IMR-90 (cell line): Measurements from ENCODE around the gene ELP4. TPM values are rescaled to one million over a fixed set of nuclear protein-coding genes. Genes with fewer than 3 reads are reported as not detected.

ENCODE experiments used
- ATAC-seq: fragments of 200-7000 bp; cut with Tn5 transposase; 2 replicates; pipeline ENCODE4 v1.9.1; 2020; ENCODE audit warnings: low read depth, mild to moderate bottlenecking, moderate library complexity
- BruUV-seq: library from RNA; stranded (reverse); fragments of 400-500 nt; replicated peaks from 2 replicates; lab custom pipeline; 2021; lab: Mats Ljungman, UMichigan
- CTCF ChIA-PET: fragments of 300-600 bp; formaldehyde crosslinking; extraction: SDS; loops from one replicate; lab custom pipeline; 2021; ENCODE audit warnings: antibody characterized with exemption; lab: Yijun Ruan, JAX
- POLR2A ChIA-PET: fragments of 300-600 bp; sonication (Branson Sonifier 250); formaldehyde crosslinking; loops from one replicate; lab custom pipeline; 2022; ENCODE audit warnings: antibody characterized with exemption; ENCODE audit not compliant: unreplicated experiment; lab: Charles Lee
- DNase-seq: peaks from one replicate; pipeline ENCODE4 v3.0.0; 2013
- H2AFZ ChIP-seq: replicated peaks from 2 replicates; pipeline ENCODE3; 2013; ENCODE audit warnings: low read length, mild to moderate bottlenecking; ENCODE audit not compliant: poor library complexity
- H2AK5ac ChIP-seq: 2 replicates; pipeline ENCODE4 v1.6.1; 2013; ENCODE audit warnings: low read depth, low read length, inconsistent platforms
- H2AK9ac ChIP-seq: replicated peaks from 2 replicates; pipeline ENCODE3; 2013; ENCODE audit warnings: mild to moderate bottlenecking, low read depth, low read length, moderate library complexity; ENCODE audit not compliant: poor library complexity
- H2BK120ac ChIP-seq: 2 replicates; pipeline ENCODE4 v1.6.1; 2013; ENCODE audit warnings: low read depth, low read length, inconsistent platforms
- H2BK15ac ChIP-seq: 3 replicates; pipeline ENCODE4 v1.6.1; 2013; ENCODE audit warnings: low read depth, low read length, inconsistent platforms
- H2BK20ac ChIP-seq: 2 replicates; pipeline ENCODE4 v1.6.1; 2013; ENCODE audit warnings: low read depth, mild to moderate bottlenecking, inconsistent platforms, low read length, moderate library complexity
- H2BK5ac ChIP-seq: 2 replicates; pipeline ENCODE4 v1.6.1; 2013; ENCODE audit warnings: mild to moderate bottlenecking, low read depth, low read length, inconsistent platforms; ENCODE audit not compliant: poor library complexity, severe bottlenecking
- H3K14ac ChIP-seq: replicated peaks from 2 replicates; pipeline ENCODE4 v1.6.1; 2013; ENCODE audit warnings: low read depth, low read length, inconsistent platforms
- H3K18ac ChIP-seq: 2 replicates; pipeline ENCODE4 v1.6.1; 2013; ENCODE audit warnings: low read depth, low read length, control low read depth
- H3K23ac ChIP-seq: 2 replicates; pipeline ENCODE4 v1.6.1; 2013; ENCODE audit warnings: low read depth, low read length, inconsistent platforms
- H3K27ac ChIP-seq: 2 replicates; pipeline ENCODE4 v1.5.1; 2013; ENCODE audit warnings: mild to moderate bottlenecking, control low read depth, low read length; ENCODE audit not compliant: insufficient read depth
- H3K27me3 ChIP-seq: 2 replicates; pipeline ENCODE4 v1.6.1; 2013; ENCODE audit warnings: low read length; ENCODE audit not compliant: control insufficient read depth, insufficient read depth
- H3K36me3 ChIP-seq: 2 replicates; pipeline ENCODE4 v1.6.1; 2013; ENCODE audit warnings: low read length, mixed read lengths; ENCODE audit not compliant: control insufficient read depth, insufficient read depth
- H3K4ac ChIP-seq: 2 replicates; pipeline ENCODE4 v1.6.1; 2013; ENCODE audit warnings: low read depth, low read length, inconsistent platforms
- H3K4me1 ChIP-seq: 2 replicates; pipeline ENCODE4 v1.6.1; 2013; ENCODE audit warnings: low read length, mixed read lengths; ENCODE audit not compliant: control insufficient read depth, insufficient read depth
- H3K4me2 ChIP-seq: 2 replicates; pipeline ENCODE4 v1.6.1; 2013; ENCODE audit warnings: low read depth, mild to moderate bottlenecking, control low read depth, low read length, moderate library complexity
- H3K4me3 ChIP-seq: 2 replicates; pipeline ENCODE4 v1.5.1; 2013; ENCODE audit warnings: low read depth, mild to moderate bottlenecking, control low read depth, low read length, moderate library complexity; ENCODE audit not compliant: insufficient read depth
- H3K56ac ChIP-seq: 2 replicates; pipeline ENCODE4 v1.6.1; 2013; ENCODE audit warnings: low read length, inconsistent platforms; ENCODE audit not compliant: insufficient read depth; ENCODE audit errors: extremely low read depth
- H3K79me1 ChIP-seq, 2 experiments: 2 replicates each; pipeline ENCODE4 v1.6.1; 2013; ENCODE audit warnings: low read length in 2 of 2, inconsistent platforms in 1 of 2, low read depth in 1 of 2
- H3K9ac ChIP-seq: 2 replicates; pipeline ENCODE4 v1.6.1; 2013; ENCODE audit warnings: low read depth, low read length, control low read depth
- H3K9me1 ChIP-seq: 2 replicates; pipeline ENCODE4 v1.6.1; 2013; ENCODE audit warnings: low read length, inconsistent platforms; ENCODE audit not compliant: insufficient read depth
- H3K9me3 ChIP-seq: 2 replicates; pipeline ENCODE4 v1.6.1; 2013; ENCODE audit warnings: low read length; ENCODE audit not compliant: control insufficient read depth, insufficient read depth
- H4K20me1 ChIP-seq: 2 replicates; pipeline ENCODE4 v1.6.1; 2013; ENCODE audit warnings: low read length, inconsistent platforms; ENCODE audit not compliant: insufficient read depth
- H4K5ac ChIP-seq: 2 replicates; pipeline ENCODE4 v1.6.1; 2013; ENCODE audit warnings: mild to moderate bottlenecking, low read depth, low read length, control low read depth
- H4K8ac ChIP-seq, 2 experiments: 2 replicates each; pipeline ENCODE4 v1.6.1; 2013; ENCODE audit warnings: low read depth in 2 of 2, low read length in 2 of 2, control low read depth in 1 of 2, inconsistent platforms in 1 of 2
- H4K91ac ChIP-seq: 2 replicates; pipeline ENCODE4 v1.6.1; 2013; ENCODE audit warnings: low read depth, low read length, inconsistent platforms; ENCODE audit not compliant: insufficient read depth
- BHLHE40 ChIP-seq: fragments of 150-350 bp; IDR thresholded peaks from 2 replicates; pipeline ENCODE4 v1.6.1; 2016; ENCODE audit warnings: mild to moderate bottlenecking, low read depth, low read length
- CEBPB ChIP-seq: IDR thresholded peaks from 2 replicates; pipeline ENCODE4 v1.6.1; 2012; ENCODE audit warnings: low read depth, low read length, improper control_type of control experiment
- CHD1 ChIP-seq: IDR thresholded peaks from 2 replicates; pipeline ENCODE4 v1.6.1; 2012; ENCODE audit warnings: low read depth, low read length, improper control_type of control experiment
- FOS ChIP-seq: fragments of 150-350 bp; IDR thresholded peaks from 2 replicates; pipeline ENCODE4 v1.6.1; 2016; ENCODE audit warnings: low read depth, low read length
- MAFK ChIP-seq: IDR thresholded peaks from 2 replicates; pipeline ENCODE4 v1.6.1; 2012; ENCODE audit warnings: low read depth, low read length, improper control_type of control experiment
- MAZ ChIP-seq: IDR thresholded peaks from 2 replicates; pipeline ENCODE4 v1.6.1; 2012; ENCODE audit warnings: low read depth, mild to moderate bottlenecking, low read length, improper control_type of control experiment, moderate library complexity, borderline replicate concordance
- MXI1 ChIP-seq: IDR thresholded peaks from 2 replicates; pipeline ENCODE4 v1.6.1; 2012; ENCODE audit warnings: low read depth, mild to moderate bottlenecking, low read length, moderate library complexity, borderline replicate concordance
- NFE2L2 ChIP-seq: fragments of 150-350 bp; IDR thresholded peaks from 2 replicates; pipeline ENCODE4 v1.6.1; 2016; ENCODE audit warnings: low read depth, mild to moderate bottlenecking, low read length
- POLR2A ChIP-seq: IDR thresholded peaks from 2 replicates; pipeline ENCODE4 v1.6.1; 2012; ENCODE audit warnings: mild to moderate bottlenecking, low read depth, low read length
- RAD21 ChIP-seq: IDR thresholded peaks from 2 replicates; pipeline ENCODE4 v1.6.1; 2012; ENCODE audit warnings: low read length, improper control_type of control experiment
- RCOR1 ChIP-seq: IDR thresholded peaks from 2 replicates; pipeline ENCODE4 v1.6.1; 2012; ENCODE audit warnings: mild to moderate bottlenecking, low read length, improper control_type of control experiment; ENCODE audit not compliant: insufficient replicate concordance
- RFX5 ChIP-seq: IDR thresholded peaks from 2 replicates; pipeline ENCODE4 v1.8.0; 2012; ENCODE audit warnings: low read depth, mild to moderate bottlenecking, low read length, moderate library complexity
- SMC3 ChIP-seq: fragments of 150-350 bp; IDR thresholded peaks from 2 replicates; pipeline ENCODE4 v1.6.1; 2016; ENCODE audit warnings: low read depth, mild to moderate bottlenecking, antibody characterized with exemption, low read length, moderate library complexity
- USF2 ChIP-seq: fragments of 150-350 bp; IDR thresholded peaks from 2 replicates; pipeline ENCODE4 v1.6.1; 2017; ENCODE audit warnings: mild to moderate bottlenecking, antibody characterized with exemption, low read length, low read depth
- dilution Hi-C: fragments of 300-500 bp; cut with HindIII; formaldehyde crosslinking; loops from one replicate; pipeline ENCODE4 v1.14.3; 2018; ENCODE audit warnings: low sequenced_read_pairs; ENCODE audit not compliant: unreplicated experiment
- in situ Hi-C: fragments of 300-500 bp; cut with MboI; formaldehyde crosslinking; loops from 3 replicates; pipeline ENCODE4 v1.14.3; 2019; ENCODE audit warnings: low sequenced_read_pairs, inconsistent platforms, mixed read lengths
- intact Hi-C: fragments of 100-400 bp; cut with micrococcal nuclease; formaldehyde crosslinking; loops from 2 replicates; pipeline ENCODE4 v1.10.0; 2022
- polyA plus RNA-seq, 3 experiments: library from polyadenylated mRNA; depleted of rRNA; stranded (reverse); fragments of >200 nt; gene quantifications; 2 replicates each; pipeline ENCODE4 v1.2.3, GENCODE V29; 2012; ENCODE audit warnings: low replicate concordance in 1 of 3
- total RNA-seq: library from RNA; depleted of rRNA; stranded (reverse); fragments of >200 nt; gene quantifications from 2 replicates; pipeline ENCODE4 v1.2.3, GENCODE V29; 2012
- TF ChIP-seq, protein P1 (sequence below): fragments of 150-350 bp; IDR thresholded peaks from 2 replicates; pipeline ENCODE4 v1.6.1; 2016; ENCODE audit warnings: low read depth, mild to moderate bottlenecking, low read length, moderate library complexity, borderline replicate concordance
- TF ChIP-seq, protein P2 (sequence below): conservative IDR thresholded peaks from 2 replicates; pipeline ENCODE4 v1.5.1; 2012; ENCODE audit warnings: mild to moderate bottlenecking, low read depth, low read length, improper control_type of control experiment

The ELP4 gene
- total and polyA plus RNA-seq, 2 of the 4 experiments (the other 2 are of a cell fraction) = 8.4 to 20.4 TPM

- H3K4ac ChIP-seq = no peak overlapping the region
- no peak overlapping the region for H2BK5ac ChIP-seq
- dilution Hi-C loops (no loop called here), intact Hi-C loops (no loop called here), in situ Hi-C loops (no loop called here)
- no peak overlapping the region for H2BK15ac ChIP-seq
- no peak overlapping the region for H3K23ac ChIP-seq
- H3K56ac ChIP-seq = no peak overlapping the region
- no peak overlapping the region for H4K5ac ChIP-seq
- H3K9me3 ChIP-seq = no peaks in the 10 kb centered on the region
- H2BK20ac ChIP-seq = no peak overlapping the region
- no TSS peak for BruUV-seq
- no peak overlapping the region for H2AK9ac ChIP-seq
- DNase-seq (no peak), ATAC-seq (no peak)
- TF ChIP-seq SMC3 (no peak), RAD21 (no peak), MXI1 (no peak), MAFK (no peak), NFE2L2 (no peak), CEBPB (no peak), POLR2A (no peak), BHLHE40 (no peak), FOS (no peak), USF2 (no peak), RFX5 (no peak), CHD1 (no peak), RCOR1 (no peak), MAZ (no peak)
- TF ChIP-seq, protein P1, sequence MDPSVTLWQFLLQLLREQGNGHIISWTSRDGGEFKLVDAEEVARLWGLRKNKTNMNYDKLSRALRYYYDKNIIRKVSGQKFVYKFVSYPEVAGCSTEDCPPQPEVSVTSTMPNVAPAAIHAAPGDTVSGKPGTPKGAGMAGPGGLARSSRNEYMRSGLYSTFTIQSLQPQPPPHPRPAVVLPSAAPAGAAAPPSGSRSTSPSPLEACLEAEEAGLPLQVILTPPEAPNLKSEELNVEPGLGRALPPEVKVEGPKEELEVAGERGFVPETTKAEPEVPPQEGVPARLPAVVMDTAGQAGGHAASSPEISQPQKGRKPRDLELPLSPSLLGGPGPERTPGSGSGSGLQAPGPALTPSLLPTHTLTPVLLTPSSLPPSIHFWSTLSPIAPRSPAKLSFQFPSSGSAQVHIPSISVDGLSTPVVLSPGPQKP = no peak
- TF ChIP-seq, protein P2, sequence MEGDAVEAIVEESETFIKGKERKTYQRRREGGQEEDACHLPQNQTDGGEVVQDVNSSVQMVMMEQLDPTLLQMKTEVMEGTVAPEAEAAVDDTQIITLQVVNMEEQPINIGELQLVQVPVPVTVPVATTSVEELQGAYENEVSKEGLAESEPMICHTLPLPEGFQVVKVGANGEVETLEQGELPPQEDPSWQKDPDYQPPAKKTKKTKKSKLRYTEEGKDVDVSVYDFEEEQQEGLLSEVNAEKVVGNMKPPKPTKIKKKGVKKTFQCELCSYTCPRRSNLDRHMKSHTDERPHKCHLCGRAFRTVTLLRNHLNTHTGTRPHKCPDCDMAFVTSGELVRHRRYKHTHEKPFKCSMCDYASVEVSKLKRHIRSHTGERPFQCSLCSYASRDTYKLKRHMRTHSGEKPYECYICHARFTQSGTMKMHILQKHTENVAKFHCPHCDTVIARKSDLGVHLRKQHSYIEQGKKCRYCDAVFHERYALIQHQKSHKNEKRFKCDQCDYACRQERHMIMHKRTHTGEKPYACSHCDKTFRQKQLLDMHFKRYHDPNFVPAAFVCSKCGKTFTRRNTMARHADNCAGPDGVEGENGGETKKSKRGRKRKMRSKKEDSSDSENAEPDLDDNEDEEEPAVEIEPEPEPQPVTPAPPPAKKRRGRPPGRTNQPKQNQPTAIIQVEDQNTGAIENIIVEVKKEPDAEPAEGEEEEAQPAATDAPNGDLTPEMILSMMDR = no peak
- no peak overlapping the region for H2AFZ ChIP-seq
- H3K27ac ChIP-seq = no peak overlapping the region
- no peak overlapping the region for H3K4me2 ChIP-seq
- POLR2A ChIA-PET = no interaction called here
- no peaks in the 10 kb centered on the region for H3K4me1 ChIP-seq
- CTCF ChIA-PET = no interaction called here
- H3K36me3 ChIP-seq = no peaks in the 10 kb centered on the region
- H3K9me1 ChIP-seq = no peaks in the 10 kb centered on the region
- H3K18ac ChIP-seq = no peak overlapping the region
- no peak overlapping the region for H4K8ac ChIP-seq
- H2AK5ac ChIP-seq = no peak overlapping the region
- no peak overlapping the region for H3K14ac ChIP-seq
- H2BK120ac ChIP-seq = no peak overlapping the region
- H3K9ac ChIP-seq = no peak overlapping the region
- no peak overlapping the region for H3K4me3 ChIP-seq
- H4K91ac ChIP-seq = no peak overlapping the region
- no peaks in the 10 kb centered on the region for H3K27me3 ChIP-seq
- H4K20me1 ChIP-seq = no peaks in the 10 kb centered on the region
- H3K79me1 ChIP-seq = no peaks in the 10 kb centered on the region
Observed at GRCh38 chr11:31610544-31610943, 101.0 kb downstream of the ELP4 start.
